ENCODE measurements around the gene COCH.

GRCh38 chr14:30921305-30921704 lies 46.9 kb downstream of the COCH start:
- TF ChIP-seq CTCF (IDR thresholded peaks at IDR 0.05; ENCODE audit: low read length) (no peak), EZH2 (IDR thresholded peaks at IDR 0.05; ENCODE audit: borderline replicate concordance, low read length) (no peak)

Measured in OCI-LY1 (cell line).